OCI-LY1 (cell line): ENCODE results near the gene FGGY.
"Not testable (repeated sequence)": the region's sequence is repeated elsewhere in the genome, so short reads cannot be mapped to it uniquely, and the experiment has no call there.

Experiments
- EZH2 ChIP-seq: fragments of 200-600 bp; sonication (generic), shearing (Covaris generic); IDR thresholded peaks from 2 replicates; pipeline ENCODE4 v1.8.0; 2017; ENCODE audit warnings: borderline replicate concordance, mixed run types, mild to moderate bottlenecking, antibody characterized with exemption, low read length, moderate library complexity, mixed read lengths
- TF ChIP-seq, protein P1 (sequence below): fragments of 200-600 bp; sonication (generic), shearing (Covaris generic); IDR thresholded peaks from 2 replicates; pipeline ENCODE4 v1.5.1; 2017; ENCODE audit warnings: mild to moderate bottlenecking, antibody characterized with exemption, low read length, moderate library complexity, mixed read lengths

DNA sequence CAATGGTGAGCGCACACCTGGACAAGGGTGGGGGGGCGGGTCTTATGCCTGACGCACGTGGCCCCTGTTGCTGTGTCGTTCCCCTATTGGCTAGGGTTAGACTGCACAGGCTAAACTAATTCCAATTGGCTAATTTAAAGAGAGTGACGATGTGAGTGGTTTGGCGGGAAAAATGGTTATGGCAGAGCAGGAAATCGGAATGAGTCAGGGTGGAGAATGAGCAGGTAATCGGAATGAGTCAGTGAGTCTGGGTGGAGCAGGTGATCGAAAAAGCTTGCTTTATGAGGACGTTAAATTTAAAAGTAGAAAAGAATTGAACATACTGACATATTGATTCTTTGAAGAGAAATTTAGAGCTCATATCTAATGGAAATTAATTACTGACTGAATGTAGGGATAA, 2.8 kb downstream of the FGGY start:
- TF ChIP-seq, protein P1, sequence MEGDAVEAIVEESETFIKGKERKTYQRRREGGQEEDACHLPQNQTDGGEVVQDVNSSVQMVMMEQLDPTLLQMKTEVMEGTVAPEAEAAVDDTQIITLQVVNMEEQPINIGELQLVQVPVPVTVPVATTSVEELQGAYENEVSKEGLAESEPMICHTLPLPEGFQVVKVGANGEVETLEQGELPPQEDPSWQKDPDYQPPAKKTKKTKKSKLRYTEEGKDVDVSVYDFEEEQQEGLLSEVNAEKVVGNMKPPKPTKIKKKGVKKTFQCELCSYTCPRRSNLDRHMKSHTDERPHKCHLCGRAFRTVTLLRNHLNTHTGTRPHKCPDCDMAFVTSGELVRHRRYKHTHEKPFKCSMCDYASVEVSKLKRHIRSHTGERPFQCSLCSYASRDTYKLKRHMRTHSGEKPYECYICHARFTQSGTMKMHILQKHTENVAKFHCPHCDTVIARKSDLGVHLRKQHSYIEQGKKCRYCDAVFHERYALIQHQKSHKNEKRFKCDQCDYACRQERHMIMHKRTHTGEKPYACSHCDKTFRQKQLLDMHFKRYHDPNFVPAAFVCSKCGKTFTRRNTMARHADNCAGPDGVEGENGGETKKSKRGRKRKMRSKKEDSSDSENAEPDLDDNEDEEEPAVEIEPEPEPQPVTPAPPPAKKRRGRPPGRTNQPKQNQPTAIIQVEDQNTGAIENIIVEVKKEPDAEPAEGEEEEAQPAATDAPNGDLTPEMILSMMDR: not testable (repeated sequence)
- TF ChIP-seq EZH2: not testable (repeated sequence)
